ENCODE measurements around the gene HARBI1.
A peak's percentile ranks its signal among the peaks of the same experiment; 100 is the strongest.

Gene HARBI1

GRCh38 chr11:46557684-46558151 is 59.3 kb downstream of the HARBI1 start:
- H4K20me1 ChIP-seq (ENCODE audit: insufficient read depth, low read length): no peaks in the 10 kb centered on the region
- H3K9me3 ChIP-seq (ENCODE audit: insufficient read depth, low read length, severe bottlenecking): no peaks in the 10 kb centered on the region
- H3K9ac ChIP-seq (ENCODE audit: low read depth, low read length): peak overlapping the region; percentile 3
- peaks cover 89% of the 10 kb centered on the region for H3K79me2 ChIP-seq (ENCODE audit: insufficient read depth, low read length)
- H3K4me1 ChIP-seq (ENCODE audit: insufficient read depth, low read length): peaks cover 94% of the 10 kb centered on the region
- TF ChIP-seq EZH2 (IDR thresholded peaks at IDR 0.05; ENCODE audit: borderline replicate concordance, low read depth, low read length, severe bottlenecking) (no peak), CTCF (IDR thresholded peaks at IDR 0.05; ENCODE audit: borderline replicate concordance, extremely low read depth, low read length, poor library complexity, severe bottlenecking) (no peak)
- H3K36me3 ChIP-seq (ENCODE audit: insufficient read depth, low read length): peaks cover 6% of the 10 kb centered on the region; the same call in 1 of the 2 replicates
- DNase-seq: no peak
- ATAC-seq (ENCODE audit: insufficient read depth, low read depth): no peak
- H3K4me3 ChIP-seq (ENCODE audit: low read depth in 1 of 2, low read length in 2 of 2): no peak overlapping the region
- H3K27ac ChIP-seq (ENCODE audit: low read length): peak overlapping the region; percentile 60
- no peak overlapping the region for H2AFZ ChIP-seq (ENCODE audit: low read depth, low read length)
- H3K4me2 ChIP-seq (ENCODE audit: insufficient read depth, low read length): peak overlapping the region; percentile 37
- H3K27me3 ChIP-seq (ENCODE audit: insufficient read depth, low read length, poor library complexity): no peaks in the 10 kb centered on the region

GRCh38 chr11:46555267-46556054 is 61.6 kb downstream of the HARBI1 start:
- Histone ChIP-seq H3K4me1 (ENCODE audit: insufficient read depth, low read length) (peaks cover 75% of the 10 kb centered on the region), H3K9me3 (ENCODE audit: insufficient read depth, low read length, severe bottlenecking) (no peaks in the 10 kb centered on the region), H4K20me1 (ENCODE audit: insufficient read depth, low read length) (no peaks in the 10 kb centered on the region), H3K79me2 (ENCODE audit: insufficient read depth, low read length) (peaks cover 91% of the 10 kb centered on the region), H3K27me3 (ENCODE audit: insufficient read depth, low read length, poor library complexity) (no peaks in the 10 kb centered on the region), H2AFZ (ENCODE audit: low read depth, low read length) (no peak overlapping the region), H3K4me3 (ENCODE audit: low read depth in 1 of 2, low read length in 2 of 2) (peak overlapping the region in 1 of 2 experiments; percentile 41; a peak in 2 of 4 replicates), H3K27ac (ENCODE audit: low read length) (peak overlapping the region; percentile 84), H3K4me2 (ENCODE audit: insufficient read depth, low read length) (peak overlapping the region; percentile 58), H3K36me3 (ENCODE audit: insufficient read depth, low read length) (peaks cover 6% of the 10 kb centered on the region; the same call in 1 of the 2 replicates), H3K9ac (ENCODE audit: low read depth, low read length) (peak overlapping the region; percentile 42)
- ATAC-seq (ENCODE audit: insufficient read depth, low read depth) (peak; percentile 86), DNase-seq (peak; percentile 63)
- TF ChIP-seq CTCF (IDR thresholded peaks at IDR 0.05; ENCODE audit: borderline replicate concordance, extremely low read depth, low read length, poor library complexity, severe bottlenecking) (no peak), EZH2 (IDR thresholded peaks at IDR 0.05; ENCODE audit: borderline replicate concordance, low read depth, low read length, severe bottlenecking) (no peak)

DNA sequence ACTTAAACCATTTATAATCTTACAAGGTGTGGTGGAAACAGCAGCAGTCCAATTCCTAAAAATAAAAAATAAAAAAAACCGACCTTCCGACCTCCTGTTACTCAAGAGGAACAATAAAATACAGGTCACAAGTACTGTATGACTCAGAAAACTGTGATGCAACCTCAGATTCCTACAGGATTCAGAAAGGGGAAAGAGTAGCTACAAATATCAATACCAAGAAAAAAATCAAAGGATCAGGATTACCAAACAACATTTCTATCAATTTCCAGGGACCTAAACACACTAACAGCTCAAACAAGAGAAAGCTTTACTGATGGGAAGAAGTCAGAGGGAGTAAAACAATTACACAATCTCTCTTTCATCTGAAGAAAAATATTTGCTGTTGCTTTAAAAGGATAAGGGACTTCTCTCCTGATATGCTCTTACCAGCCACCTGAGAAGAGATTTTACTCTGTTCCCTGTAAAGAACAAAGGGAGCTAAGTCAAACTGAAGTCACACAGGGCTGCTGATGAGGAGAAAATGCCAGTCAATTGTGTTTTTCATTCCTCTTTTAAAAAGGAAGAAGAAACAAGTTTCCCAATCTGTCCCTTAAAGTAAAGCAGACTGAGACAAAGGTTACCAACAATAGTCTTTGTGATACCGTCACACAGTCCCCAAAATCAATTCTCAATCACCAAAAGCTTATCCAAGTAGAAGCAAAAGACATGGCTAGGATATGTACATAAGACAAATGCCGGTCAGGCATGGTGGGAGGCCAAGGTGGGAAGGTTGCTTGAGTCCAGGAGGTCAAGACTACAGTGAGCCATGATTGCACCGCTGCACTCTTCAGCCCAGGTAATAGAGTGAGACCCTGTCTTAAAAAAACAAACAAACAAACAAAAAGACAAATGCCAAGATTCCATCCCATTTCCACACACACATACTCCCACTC is 62.5 kb downstream of the HARBI1 start:
- Histone ChIP-seq H3K36me3 (ENCODE audit: insufficient read depth, low read length) (peaks cover 6% of the 10 kb centered on the region; the same call in 1 of the 2 replicates), H3K9ac (ENCODE audit: low read depth, low read length) (peak overlapping the region; percentile 42), H3K4me3 (ENCODE audit: low read depth in 1 of 2, low read length in 2 of 2) (peak overlapping the region in 1 of 2 experiments; percentile 41; a peak in 2 of 4 replicates), H2AFZ (ENCODE audit: low read depth, low read length) (no peak overlapping the region), H4K20me1 (ENCODE audit: insufficient read depth, low read length) (peaks cover 4% of the 10 kb centered on the region; the same call in 1 of the 2 replicates), H3K4me1 (ENCODE audit: insufficient read depth, low read length) (peaks cover 66% of the 10 kb centered on the region), H3K27ac (ENCODE audit: low read length) (peak overlapping the region; percentile 84), H3K4me2 (ENCODE audit: insufficient read depth, low read length) (peak overlapping the region; percentile 58), H3K9me3 (ENCODE audit: insufficient read depth, low read length, severe bottlenecking) (no peaks in the 10 kb centered on the region), H3K27me3 (ENCODE audit: insufficient read depth, low read length, poor library complexity) (no peaks in the 10 kb centered on the region), H3K79me2 (ENCODE audit: insufficient read depth, low read length) (peaks cover 91% of the 10 kb centered on the region)
- TF ChIP-seq CTCF (IDR thresholded peaks at IDR 0.05; ENCODE audit: borderline replicate concordance, extremely low read depth, low read length, poor library complexity, severe bottlenecking) (no peak), EZH2 (IDR thresholded peaks at IDR 0.05; ENCODE audit: borderline replicate concordance, low read depth, low read length, severe bottlenecking) (no peak)
- ATAC-seq (ENCODE audit: insufficient read depth, low read depth) (peak; percentile 1; the same call in 1 of the 3 replicates), DNase-seq (no peak)
